ENCODE results near the gene SCAF8. TPM values are rescaled to one million over a fixed set of nuclear protein-coding genes. Genes with fewer than 3 reads are reported as not detected.

The SCAF8 gene
- total and polyA plus RNA-seq, 10 donors, result 10.5 to 60.7 (median 52.2) TPM

GRCh38 chr6:154721460-154721859, 11.8 kb upstream of the SCAF8 start:
- 34 to 63% (median 50%) methylated on average over 6 of the region's 6 CpGs for WGBS, 5 donors
- TF ChIP-seq CTCF (IDR thresholded peaks at IDR 0.05 in 8 of 11, conservative IDR thresholded peaks at IDR 0.05 in 3 of 11), result no peak
- no peak for TF ChIP-seq POLR2A (IDR thresholded peaks at IDR 0.05)
- no peak for TF ChIP-seq POLR2AphosphoS5 (IDR thresholded peaks at IDR 0.05)
- no peaks in the 10 kb centered on the region for H3K27me3 ChIP-seq (replicated peaks in 1 of 7)
- no peak for DNase-seq
- no peaks in the 10 kb centered on the region for H3K4me1 ChIP-seq
- intact Hi-C loops (cut with DNase I; ENCODE audit: low total_unique reads), result no loop called here
- H3K36me3 ChIP-seq, result no peaks in the 10 kb centered on the region
- H3K9me3 ChIP-seq, result peaks cover 5 to 32% (median 27%) of the 10 kb centered on the region in 8 donors
- no peak overlapping the region for H3K4me3 ChIP-seq
- no peak overlapping the region for H3K27ac ChIP-seq

DNA sequence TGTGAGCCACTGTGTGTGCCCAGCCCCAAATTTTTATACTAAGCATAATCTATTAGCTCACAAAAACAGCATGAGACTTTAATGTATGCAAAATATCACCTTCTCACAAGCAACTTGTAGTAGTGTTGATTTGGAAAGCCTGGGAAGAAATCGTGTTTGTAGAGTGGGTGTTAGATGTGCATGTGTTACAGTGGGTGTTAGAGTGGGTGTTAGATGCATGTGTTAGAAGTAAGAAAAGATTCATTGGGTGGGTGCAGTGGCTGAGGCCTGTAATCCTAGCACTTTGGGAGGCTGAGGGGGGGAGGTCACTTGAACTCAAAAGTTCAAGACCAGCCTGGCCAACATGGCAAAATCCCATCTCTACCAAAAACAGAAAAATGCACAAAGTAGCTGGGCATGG, 6.3 kb upstream of the SCAF8 start:
- H3K4me3 ChIP-seq, result no peak overlapping the region
- H3K36me3 ChIP-seq, result no peaks in the 10 kb centered on the region
- no peak for DNase-seq
- intact Hi-C loops (cut with DNase I; ENCODE audit: low total_unique reads), result no loop called here
- H3K4me1 ChIP-seq, result peaks cover 0 to 3% (median 2%) of the 10 kb centered on the region in 6 donors
- no peaks in the 10 kb centered on the region for H3K9me3 ChIP-seq
- no peak for TF ChIP-seq CTCF (IDR thresholded peaks at IDR 0.05 in 8 of 11, conservative IDR thresholded peaks at IDR 0.05 in 3 of 11)
- no peak for TF ChIP-seq POLR2AphosphoS5 (IDR thresholded peaks at IDR 0.05)
- no peak for TF ChIP-seq POLR2A (IDR thresholded peaks at IDR 0.05)
- H3K27me3 ChIP-seq (replicated peaks in 1 of 7), result no peaks in the 10 kb centered on the region
- no peak overlapping the region for H3K27ac ChIP-seq
- WGBS, 5 donors, result 71 to 89% (median 80%) methylated on average over 1 of the region's 1 CpG

DNA sequence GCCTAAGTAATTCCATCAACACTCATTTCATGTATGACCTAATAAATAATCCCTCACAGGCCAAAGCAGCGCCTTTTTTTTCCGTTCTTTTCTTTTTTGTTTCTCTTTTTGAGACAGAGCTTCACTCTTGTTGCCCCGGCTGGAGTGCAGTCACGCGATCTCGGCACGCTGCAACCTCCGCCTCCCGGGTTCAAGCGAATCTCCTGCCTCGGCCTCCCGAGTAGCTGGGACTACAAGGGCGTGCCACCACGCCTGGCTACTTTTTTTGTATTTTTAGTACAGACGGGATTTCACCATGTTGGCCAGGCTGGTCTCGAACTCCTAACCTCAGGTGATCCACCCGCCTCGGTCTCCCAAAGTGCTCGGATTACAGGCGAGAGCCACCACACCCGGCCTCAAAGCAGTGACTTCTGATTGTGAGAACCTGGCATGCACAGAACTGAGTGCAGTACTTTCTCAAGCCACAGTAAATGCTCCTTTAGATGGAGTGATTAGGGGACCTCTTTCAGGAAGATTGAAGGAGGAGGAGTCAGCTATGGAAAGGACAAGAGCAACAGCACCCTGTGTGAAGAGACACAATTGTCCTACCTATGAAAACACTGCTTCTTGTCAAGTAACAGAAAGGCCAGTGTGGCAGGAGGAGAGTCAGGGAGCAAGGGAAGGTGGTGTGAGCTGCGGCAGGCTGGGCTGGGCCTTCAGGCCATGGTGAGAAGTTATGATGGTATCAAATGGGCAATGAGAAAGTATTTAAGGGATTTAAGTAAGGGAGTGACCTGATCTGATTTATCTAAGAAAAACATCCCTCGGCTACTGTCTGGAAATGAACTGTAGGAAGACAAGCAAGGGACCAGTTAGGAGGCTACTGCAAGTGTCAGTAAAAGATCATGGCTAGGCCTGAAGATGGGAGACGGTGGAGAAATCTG, 1.7 kb upstream of the SCAF8 start:
- Histone ChIP-seq H3K36me3 (no peaks in the 10 kb centered on the region), H3K27ac (peak overlapping the region in 5 of 8 donors; percentile 100), H3K4me1 (peaks cover 18 to 38% (median 35%) of the 10 kb centered on the region in 6 donors), H3K9me3 (no peaks in the 10 kb centered on the region), H3K4me3 (no peak overlapping the region), H3K27me3 (replicated peaks in 1 of 7) (no peaks in the 10 kb centered on the region)
- DNase-seq, result no peak
- TF ChIP-seq CTCF (IDR thresholded peaks at IDR 0.05 in 8 of 11, conservative IDR thresholded peaks at IDR 0.05 in 3 of 11) (no peak), POLR2A (IDR thresholded peaks at IDR 0.05) (no peak), POLR2AphosphoS5 (IDR thresholded peaks at IDR 0.05) (no peak)
- 94 to 98% (median 96%) methylated on average over 24 of the region's 24 CpGs for WGBS, 5 donors
- intact Hi-C loops (cut with DNase I; ENCODE audit: low total_unique reads), result loop anchor here (5.0 to 10.0 kb wide), 2 partner anchors 49 to 73 kb away; no protein-coding TSS in a partner anchor

GRCh38 chr6:154732538-154733182, 556 bp upstream of the SCAF8 start:
- no peaks in the 10 kb centered on the region for H3K9me3 ChIP-seq
- no peak for TF ChIP-seq CTCF (IDR thresholded peaks at IDR 0.05 in 8 of 11, conservative IDR thresholded peaks at IDR 0.05 in 3 of 11)
- H3K4me3 ChIP-seq, result peak overlapping the region; percentile 64 to 97 (median 90)
- WGBS, 5 donors, result 13 to 22% (median 15%) methylated on average over 17 to 26 of the region's 26 CpGs
- peak overlapping the region; percentile 99 to 100 (median 100) for H3K27ac ChIP-seq
- intact Hi-C loops (cut with DNase I; ENCODE audit: low total_unique reads), result loop anchor here (5.0 to 10.0 kb wide), 2 partner anchors 50 to 72 kb away; no protein-coding TSS in a partner anchor
- DNase-seq, result peak; percentile 85
- H3K36me3 ChIP-seq, result peaks cover 0 to 5% (median 0%) of the 10 kb centered on the region in 6 donors
- H3K27me3 ChIP-seq (replicated peaks in 1 of 7), result no peaks in the 10 kb centered on the region
- peaks cover 23 to 49% (median 46%) of the 10 kb centered on the region in 6 donors for H3K4me1 ChIP-seq

Data from spleen (tissue), 11 donors.